Measurements from ENCODE around the gene KIF26B. TPM values are rescaled to one million over a fixed set of nuclear protein-coding genes. Genes with fewer than 3 reads are reported as not detected.

Gene KIF26B
- total RNA-seq, 1 experiment from 2014 or later, result not detected

DNA sequence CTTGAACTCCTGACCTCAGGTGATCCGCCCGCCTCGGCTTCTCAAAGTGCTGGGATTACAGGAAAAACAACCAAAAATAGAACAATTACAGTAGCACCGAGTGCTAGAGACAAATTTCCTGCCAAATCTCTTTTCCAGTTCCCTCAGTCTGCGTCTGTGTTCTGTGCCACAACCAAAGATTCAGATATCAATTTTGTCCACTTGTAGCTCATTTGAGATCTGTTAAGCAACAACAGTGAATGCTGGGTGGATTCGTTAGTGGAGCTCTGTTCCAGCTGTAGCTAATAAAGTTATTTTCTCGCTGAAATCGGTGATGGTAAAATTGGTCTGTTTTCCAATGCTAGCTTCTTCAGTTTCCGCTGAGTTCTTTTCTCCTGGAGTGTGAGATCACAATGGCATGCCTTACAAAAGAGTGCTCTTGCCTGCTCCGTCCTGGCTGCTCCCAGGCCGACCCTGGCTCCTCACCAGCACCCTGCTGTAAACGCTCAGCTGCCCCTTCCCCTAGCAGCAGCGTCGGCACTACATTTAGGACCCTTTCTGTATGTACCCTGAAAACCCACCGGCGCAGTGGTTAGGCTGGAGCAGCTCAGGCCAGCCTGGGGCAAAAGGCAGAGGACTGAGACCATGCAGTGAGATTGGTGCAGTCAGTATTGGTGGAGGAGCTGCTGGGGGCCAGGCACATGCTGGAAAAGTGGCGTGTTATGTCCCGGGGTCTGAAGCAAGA is 395.4 kb downstream of the KIF26B start:
- DNase-seq, result no peak
- no peaks in the 10 kb centered on the region for H3K36me3 ChIP-seq
- H3K4me3 ChIP-seq, result no peak overlapping the region
- no peaks in the 10 kb centered on the region for H3K9me3 ChIP-seq
- no peaks in the 10 kb centered on the region; the same call in 1 of the 2 replicates for H3K27me3 ChIP-seq

DNA sequence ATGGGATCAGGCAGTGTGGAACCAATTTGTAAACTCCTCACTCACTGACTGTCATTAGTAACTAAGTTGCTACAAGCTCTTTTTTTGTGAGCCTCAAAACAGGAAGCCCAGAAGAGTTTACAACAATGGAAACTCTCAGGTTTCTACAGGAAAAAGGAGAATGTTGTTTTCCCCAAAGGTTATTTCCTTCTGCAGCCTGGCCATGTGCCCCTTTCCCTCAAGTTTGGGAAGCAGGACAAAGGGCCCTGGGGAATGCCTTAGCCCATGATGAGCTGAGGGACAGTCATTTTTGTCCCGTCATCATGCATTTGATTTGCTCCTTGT is 395.9 kb downstream of the KIF26B start:
- no peaks in the 10 kb centered on the region; the same call in 1 of the 2 replicates for H3K27me3 ChIP-seq
- H3K4me3 ChIP-seq, result no peak overlapping the region
- no peaks in the 10 kb centered on the region for H3K9me3 ChIP-seq
- no peak for DNase-seq
- no peaks in the 10 kb centered on the region for H3K36me3 ChIP-seq

DNA sequence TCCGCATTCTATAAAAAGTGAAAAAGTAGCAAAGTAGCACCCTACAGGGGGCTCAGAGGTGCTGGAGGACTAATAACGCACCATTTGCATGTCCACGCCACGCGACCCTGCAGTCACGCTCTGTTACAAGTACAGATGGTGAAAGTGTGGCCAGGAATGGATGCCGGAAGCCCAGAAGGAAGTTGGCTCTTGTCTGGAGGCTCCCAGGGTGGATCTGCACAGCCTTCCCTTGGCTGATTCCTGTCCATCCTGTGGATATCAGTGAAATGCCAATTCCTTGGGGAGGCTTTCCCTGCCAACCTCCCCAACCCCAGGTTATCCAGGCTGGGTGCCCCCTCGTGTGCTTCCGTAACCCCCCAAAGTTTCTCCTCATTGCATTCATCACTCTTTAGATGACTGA is 396.8 kb downstream of the KIF26B start:
- Histone ChIP-seq H3K27me3 (no peaks in the 10 kb centered on the region; the same call in 1 of the 2 replicates), H3K9me3 (no peaks in the 10 kb centered on the region), H3K36me3 (no peaks in the 10 kb centered on the region), H3K4me3 (no peak overlapping the region)
- no peak for DNase-seq

DNA sequence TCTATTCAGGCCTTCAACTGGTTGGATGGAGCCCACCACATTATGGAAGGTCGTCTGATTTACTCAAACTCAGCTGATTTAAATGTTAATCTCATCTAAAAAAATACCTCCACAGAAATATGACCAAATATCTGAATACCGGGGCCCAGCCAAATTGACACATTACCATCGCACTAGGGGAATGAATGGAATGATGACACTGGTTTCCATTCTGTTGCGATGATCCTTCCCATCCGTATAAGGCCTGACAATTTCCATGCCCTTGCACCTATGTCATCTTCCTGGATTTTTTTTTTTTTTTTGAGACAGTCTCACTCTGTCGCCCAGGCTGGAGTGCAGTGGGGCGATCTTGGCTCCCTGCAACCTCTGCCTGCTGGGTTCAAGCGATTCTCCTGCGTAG is 397.5 kb downstream of the KIF26B start:
- Histone ChIP-seq H3K9me3 (no peaks in the 10 kb centered on the region), H3K36me3 (no peaks in the 10 kb centered on the region), H3K27me3 (no peaks in the 10 kb centered on the region; the same call in 1 of the 2 replicates), H3K4me3 (no peak overlapping the region)
- no peak for DNase-seq

DNA sequence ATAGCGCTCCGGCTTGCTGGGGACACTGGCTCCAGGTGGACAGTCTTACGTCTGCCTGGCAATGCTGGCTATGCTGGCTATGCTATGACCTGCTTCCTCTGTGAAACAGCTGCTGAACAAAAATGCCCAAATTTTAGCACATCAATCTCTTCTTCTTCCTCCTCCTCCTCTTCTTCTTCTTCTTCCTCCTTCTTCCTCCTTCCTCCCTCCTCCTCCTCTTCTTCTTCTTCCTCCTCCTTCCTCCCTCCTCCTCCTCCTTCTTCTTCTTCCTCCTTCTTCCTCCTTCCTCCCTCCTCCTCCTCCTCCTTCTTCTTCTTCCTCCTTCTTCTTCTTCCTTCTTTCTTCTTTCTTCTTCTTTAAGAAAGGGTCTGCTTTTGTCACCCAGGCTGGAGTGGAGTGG is 401.3 kb downstream of the KIF26B start:
- Histone ChIP-seq H3K4me3 (no peak overlapping the region), H3K9me3 (no peaks in the 10 kb centered on the region), H3K36me3 (no peaks in the 10 kb centered on the region), H3K27me3 (no peaks in the 10 kb centered on the region; the same call in 1 of the 2 replicates)
- no peak for DNase-seq

DNA sequence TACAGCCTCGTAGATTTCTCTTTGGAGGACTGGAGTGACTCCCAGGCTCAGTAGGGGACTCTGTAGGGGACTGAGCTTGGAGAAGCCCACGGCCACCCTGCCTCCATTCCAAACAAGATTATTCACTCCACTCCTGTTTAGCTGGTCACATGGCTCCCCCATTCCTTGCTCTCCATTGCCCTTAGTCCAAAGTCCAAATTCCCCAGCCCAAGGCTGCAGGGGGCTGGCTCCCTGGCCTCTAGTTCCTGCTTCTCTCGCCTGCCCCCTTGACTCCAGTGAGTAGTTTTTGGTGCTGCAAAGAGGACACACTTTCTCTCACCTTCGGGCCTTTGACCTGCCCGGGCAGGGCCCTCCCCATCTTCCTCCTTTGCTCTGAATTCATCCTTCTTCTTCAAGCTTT is 403.3 kb downstream of the KIF26B start:
- Histone ChIP-seq H3K36me3 (no peaks in the 10 kb centered on the region), H3K9me3 (no peaks in the 10 kb centered on the region), H3K4me3 (no peak overlapping the region), H3K27me3 (no peaks in the 10 kb centered on the region; the same call in 1 of the 2 replicates)
- DNase-seq, result no peak

DNA sequence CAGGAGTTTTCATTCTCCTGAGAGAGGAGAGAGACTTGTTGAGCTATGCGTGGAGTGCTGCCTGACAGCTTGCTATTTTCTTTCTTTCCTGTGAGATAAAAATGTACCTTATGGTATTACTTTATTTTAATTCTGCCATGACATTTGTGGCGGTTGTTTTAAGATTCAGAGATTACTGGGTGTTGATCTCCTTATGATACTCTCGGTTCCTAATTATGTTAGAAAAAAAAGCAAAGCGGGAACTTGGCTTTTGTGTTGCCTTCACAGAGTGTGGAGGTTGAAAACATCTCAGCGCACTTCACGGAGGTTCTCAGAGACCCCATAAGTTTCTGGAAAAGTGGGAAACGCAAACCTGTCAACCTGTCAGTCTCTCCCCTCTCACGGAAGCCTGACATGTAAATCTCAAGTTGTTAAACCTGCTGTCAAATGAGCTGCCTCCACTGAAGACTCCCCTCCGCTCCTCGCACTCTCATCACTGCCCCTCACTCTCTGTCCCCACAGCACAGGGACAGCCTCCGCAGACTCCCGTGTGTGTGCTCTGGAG is 405.6 kb downstream of the KIF26B start:
- no peak for DNase-seq
- Histone ChIP-seq H3K27me3 (no peaks in the 10 kb centered on the region), H3K36me3 (no peaks in the 10 kb centered on the region), H3K9me3 (no peaks in the 10 kb centered on the region), H3K4me3 (no peak overlapping the region)

DNA sequence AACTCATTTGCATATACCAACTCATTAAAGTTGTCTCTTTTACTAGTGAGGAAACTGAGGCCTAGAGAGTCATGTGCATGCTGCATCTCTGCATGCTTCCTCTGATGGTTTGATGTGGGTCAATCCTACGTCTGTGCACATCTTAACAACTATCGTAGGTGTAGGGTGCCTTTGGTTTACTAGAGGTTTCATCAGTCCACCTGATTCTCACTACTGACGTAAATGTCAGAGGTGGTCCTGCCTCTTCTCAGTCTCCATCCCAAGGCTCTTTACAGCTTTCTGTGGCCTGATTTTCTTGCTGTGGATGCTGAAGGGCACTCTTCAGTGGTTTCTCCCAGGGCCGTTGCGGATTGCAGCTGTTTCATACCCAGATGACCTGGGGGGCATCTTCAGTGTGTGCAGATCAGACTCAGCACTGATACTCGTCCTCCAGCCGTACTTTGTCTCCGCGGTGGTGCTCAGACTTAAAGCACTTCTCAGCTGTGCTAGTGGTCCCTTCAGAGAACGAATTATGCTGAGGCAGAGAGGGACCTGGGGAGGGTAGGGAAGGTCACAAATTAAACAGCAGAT is 407.0 kb downstream of the KIF26B start:
- Histone ChIP-seq H3K9me3 (no peaks in the 10 kb centered on the region), H3K27me3 (no peaks in the 10 kb centered on the region), H3K36me3 (no peaks in the 10 kb centered on the region), H3K4me3 (no peak overlapping the region)
- no peak for DNase-seq

DNA sequence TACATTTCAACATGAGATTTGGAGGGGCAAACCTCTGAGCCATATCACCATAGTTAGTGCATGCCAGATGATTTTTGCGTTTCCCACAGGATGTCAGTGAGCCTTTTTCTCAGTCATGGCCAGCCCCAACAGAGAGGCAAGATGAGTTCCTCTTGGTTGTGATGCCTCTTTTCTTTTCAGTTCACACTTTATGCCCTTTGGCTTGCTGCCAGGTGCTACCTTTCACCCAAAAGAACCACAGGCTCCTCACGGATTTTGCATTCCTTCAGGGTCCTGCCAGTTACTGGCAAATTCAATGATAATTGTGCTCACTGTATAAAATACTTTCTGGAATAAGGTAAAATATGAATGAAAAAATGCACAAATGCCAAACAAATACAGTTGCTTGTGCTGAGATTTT is 411.3 kb downstream of the KIF26B start:
- H3K9me3 ChIP-seq, result no peaks in the 10 kb centered on the region
- no peaks in the 10 kb centered on the region for H3K36me3 ChIP-seq
- no peak for DNase-seq
- no peaks in the 10 kb centered on the region for H3K27me3 ChIP-seq
- no peak overlapping the region for H3K4me3 ChIP-seq

DNA sequence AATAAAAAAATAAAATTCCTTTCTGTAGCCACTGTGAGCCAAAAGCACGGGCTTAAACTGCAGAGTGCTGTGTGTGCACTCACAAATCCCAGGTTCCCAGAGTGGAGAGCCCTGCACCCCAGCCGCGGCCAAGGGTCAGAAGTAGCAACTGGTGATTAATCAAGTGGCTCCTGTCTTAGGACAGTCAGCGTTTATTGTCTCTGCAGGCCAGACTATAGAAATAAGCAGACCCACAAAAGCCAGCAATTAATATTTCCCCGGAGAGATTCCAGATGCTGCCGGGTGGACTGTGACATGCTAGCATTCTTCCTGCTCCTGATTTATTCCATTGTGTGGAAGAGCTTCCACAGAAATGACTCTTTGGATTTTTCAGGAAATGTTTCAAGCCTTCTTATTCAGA is 412.2 kb downstream of the KIF26B start:
- Histone ChIP-seq H3K27me3 (no peaks in the 10 kb centered on the region), H3K9me3 (no peaks in the 10 kb centered on the region), H3K4me3 (no peak overlapping the region), H3K36me3 (no peaks in the 10 kb centered on the region)
- no peak for DNase-seq

DNA sequence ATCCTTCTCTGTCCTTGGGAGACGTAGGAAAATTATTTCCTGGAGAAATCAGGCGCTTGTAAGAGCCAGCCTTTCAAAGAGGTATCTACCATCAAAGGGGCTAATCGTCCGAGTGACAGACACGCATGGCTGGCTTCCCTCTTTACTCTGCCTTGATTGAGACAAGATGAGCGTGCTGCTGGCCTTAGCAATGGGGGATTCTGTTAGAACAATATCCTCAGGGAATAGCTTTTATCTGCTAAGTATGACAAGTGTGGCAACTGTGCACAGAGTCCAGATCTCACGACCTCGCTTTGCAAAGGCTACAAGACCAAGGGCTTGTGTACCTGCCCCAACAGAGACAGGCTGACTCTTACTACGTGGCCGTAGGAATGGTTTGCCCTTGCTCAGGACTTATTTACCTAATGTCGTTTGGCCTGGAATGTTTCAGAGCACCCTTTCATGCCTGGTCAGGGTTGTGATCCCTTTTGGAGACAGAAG is 417.1 kb downstream of the KIF26B start:
- H3K36me3 ChIP-seq, result no peaks in the 10 kb centered on the region
- H3K27me3 ChIP-seq, result no peaks in the 10 kb centered on the region; the same call in 1 of the 2 replicates
- DNase-seq, result no peak
- H3K4me3 ChIP-seq, result no peak overlapping the region
- no peaks in the 10 kb centered on the region for H3K9me3 ChIP-seq

DNA sequence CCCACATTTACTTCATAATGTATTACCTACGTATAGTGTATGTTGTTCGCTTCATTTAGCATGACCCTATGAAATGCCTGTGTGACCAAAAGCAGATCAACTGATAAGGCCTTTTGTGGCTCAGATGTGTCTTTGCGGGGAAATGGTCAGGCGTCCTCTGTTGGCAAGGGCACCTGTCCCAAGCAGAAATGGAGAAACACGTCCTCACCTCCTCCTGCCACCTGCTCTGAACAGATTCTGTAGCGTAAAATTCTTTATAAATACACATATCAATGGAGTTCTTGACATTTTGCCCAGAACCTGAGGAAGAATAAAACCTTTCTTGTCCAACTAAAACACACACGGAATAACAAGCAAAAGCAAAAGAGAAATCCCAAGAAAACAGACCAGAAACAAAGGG is 417.9 kb downstream of the KIF26B start:
- DNase-seq, result no peak

DNA sequence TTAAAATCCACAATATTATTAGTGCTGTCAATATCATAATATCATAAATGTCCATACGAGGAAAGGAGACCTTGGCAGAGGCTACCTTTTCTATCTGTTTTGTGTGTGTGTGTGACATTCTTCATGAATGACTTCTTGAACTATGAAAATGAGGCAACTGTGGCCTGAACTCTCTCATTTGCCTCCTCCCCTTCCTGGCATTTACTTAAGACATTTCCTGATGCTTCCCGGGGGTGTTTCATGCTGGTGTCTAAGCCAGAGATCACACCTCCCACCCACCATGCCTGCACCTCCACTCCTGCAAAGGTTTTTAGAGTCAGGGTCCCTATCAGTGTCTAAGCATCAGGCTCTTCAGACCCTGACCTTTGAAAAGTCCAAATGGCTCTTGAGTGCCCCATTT is 420.9 kb downstream of the KIF26B start:
- no peaks in the 10 kb centered on the region for H3K36me3 ChIP-seq
- peaks cover 3% of the 10 kb centered on the region; the same call in 1 of the 2 replicates for H3K27me3 ChIP-seq
- DNase-seq, result no peak
- H3K9me3 ChIP-seq, result no peaks in the 10 kb centered on the region
- no peak overlapping the region for H3K4me3 ChIP-seq

More for the DNA sequence above, 417.9 kb downstream of the KIF26B start:
- H3K27me3 ChIP-seq, result no peaks in the 10 kb centered on the region; the same call in 1 of the 2 replicates
- no peaks in the 10 kb centered on the region for H3K36me3 ChIP-seq
- H3K9me3 ChIP-seq, result no peaks in the 10 kb centered on the region
- no peak overlapping the region for H3K4me3 ChIP-seq

DNA sequence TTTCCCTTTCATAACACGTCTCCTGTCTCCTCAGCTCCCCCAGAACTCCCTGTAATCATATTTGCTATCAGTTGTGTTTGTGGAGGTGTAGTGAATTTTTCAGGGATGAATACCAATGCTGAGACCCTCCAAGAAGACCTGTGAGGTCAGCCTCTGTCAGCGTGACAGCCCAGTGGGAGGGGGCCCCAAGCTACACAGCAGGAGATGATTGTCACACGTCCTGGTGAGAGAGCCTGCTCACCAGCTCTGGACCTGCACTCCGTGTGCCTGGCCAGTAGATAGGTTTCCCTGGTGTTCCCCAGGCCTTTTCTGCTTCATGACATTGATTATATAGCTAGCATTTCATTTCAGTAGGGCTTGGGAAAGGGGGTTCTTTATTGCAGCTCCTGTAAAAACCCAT is 421.5 kb downstream of the KIF26B start:
- Histone ChIP-seq H3K9me3 (no peaks in the 10 kb centered on the region), H3K4me3 (no peak overlapping the region), H3K36me3 (no peaks in the 10 kb centered on the region), H3K27me3 (peaks cover 6% of the 10 kb centered on the region; the same call in 1 of the 2 replicates)
- DNase-seq, result no peak

DNA sequence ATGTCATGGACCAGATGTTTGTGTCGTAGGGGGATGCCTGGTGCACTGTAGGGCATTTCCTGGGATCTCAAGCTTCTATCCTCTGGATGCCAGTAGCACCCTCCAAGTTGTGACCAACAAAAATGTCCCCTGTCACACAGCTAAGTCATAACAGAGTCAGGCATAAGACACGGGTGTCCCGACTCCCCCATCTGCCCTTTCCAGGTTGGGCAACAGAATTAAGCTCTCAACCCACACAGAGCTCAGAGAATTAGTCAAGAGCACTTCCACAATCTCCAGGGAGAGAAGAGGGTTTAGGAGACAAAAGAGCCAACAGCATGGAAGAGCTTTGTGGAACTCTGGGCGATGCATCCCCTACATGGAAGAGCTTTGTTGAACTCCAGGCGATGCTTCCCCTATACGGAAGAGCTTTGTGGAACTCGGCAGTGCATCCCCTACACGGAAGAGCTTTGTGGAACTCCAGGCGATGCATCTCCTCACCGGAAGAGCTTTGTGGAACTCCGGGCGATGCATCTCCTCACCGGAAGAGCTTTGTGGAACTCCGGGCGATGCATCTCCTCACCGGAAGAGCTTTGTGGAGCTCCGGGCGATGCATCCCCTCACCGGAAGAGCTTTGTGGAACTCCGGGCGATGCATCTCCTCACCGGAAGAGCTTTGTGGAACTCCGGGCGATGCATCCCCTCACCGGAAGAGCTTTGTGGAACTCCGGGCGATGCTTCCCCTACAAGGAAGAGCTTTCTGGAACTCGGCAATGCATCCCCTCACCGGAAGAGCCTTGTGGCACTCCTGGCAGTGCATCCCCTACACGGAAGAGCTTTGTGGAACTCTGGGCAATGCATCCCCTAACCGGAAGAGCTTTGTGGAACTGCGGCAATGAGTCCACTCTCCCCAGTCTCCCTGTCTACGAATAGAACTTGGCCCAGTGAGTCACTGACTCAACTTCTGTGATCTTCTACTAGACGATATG is 422.7 kb downstream of the KIF26B start:
- DNase-seq, result no peak
- Histone ChIP-seq H3K4me3 (no peak overlapping the region), H3K9me3 (no peaks in the 10 kb centered on the region), H3K27me3 (peaks cover 7% of the 10 kb centered on the region; the same call in 1 of the 2 replicates), H3K36me3 (no peaks in the 10 kb centered on the region)

DNA sequence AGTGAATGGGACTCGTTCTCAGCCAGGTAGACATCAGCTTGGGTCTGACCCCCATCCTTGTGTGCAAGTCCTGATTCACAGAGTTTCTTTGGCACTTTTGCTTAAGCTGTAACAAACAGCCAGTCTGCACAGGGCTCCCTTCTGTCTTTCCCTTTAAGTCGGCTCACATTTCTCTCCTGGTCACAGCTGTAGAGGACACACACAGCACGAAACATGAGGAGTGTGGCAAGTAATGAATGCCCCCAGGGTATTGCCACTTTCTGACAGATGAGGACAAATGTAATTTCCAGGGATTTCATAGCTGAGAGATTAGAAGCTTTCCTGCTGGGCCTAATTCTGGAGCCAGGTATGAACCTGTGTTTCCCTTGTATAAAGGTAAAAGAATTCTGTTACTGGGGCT is 423.5 kb downstream of the KIF26B start:
- no peak overlapping the region for H3K4me3 ChIP-seq

DNA sequence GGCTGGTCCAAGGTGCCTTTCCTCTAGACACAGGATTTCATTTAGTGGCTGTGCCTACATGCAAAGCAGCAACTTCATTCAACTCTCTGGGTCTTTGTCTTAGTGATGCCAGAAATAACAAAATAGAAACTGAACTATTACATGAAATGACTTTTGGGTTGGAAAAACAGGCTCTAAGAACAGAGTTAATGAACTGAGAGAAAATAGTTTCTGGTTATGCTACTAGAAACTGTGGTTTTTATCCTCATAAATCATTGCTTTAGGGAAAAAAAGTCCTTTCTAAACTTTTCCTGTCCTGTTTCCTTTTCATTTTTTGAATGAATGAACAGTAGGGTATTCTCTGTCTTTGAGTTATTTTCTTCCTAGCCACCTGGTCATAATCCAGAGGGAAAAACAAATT is 424.0 kb downstream of the KIF26B start:
- Histone ChIP-seq H3K4me3 (no peak overlapping the region), H3K36me3 (no peaks in the 10 kb centered on the region), H3K27me3 (peaks cover 7% of the 10 kb centered on the region; the same call in 1 of the 2 replicates), H3K9me3 (no peaks in the 10 kb centered on the region)
- no peak for DNase-seq

More for the DNA sequence above, 423.5 kb downstream of the KIF26B start:
- H3K9me3 ChIP-seq, result no peaks in the 10 kb centered on the region
- H3K36me3 ChIP-seq, result no peaks in the 10 kb centered on the region
- DNase-seq, result no peak
- peaks cover 7% of the 10 kb centered on the region; the same call in 1 of the 2 replicates for H3K27me3 ChIP-seq
